HFF-Myc (cell line): ENCODE results near the gene CRADD.

Source experiments
- DNase-seq: peaks from one replicate; pipeline ENCODE4 v3.0.0-alpha.2; 2011; ENCODE audit warnings: low read depth; ENCODE audit errors: extremely low read depth
- H3K4me3 ChIP-seq: replicated peaks from 2 replicates; pipeline ENCODE4 v1.5.1; 2011; ENCODE audit warnings: low read depth, mild to moderate bottlenecking, control low read depth, low read length
- TF ChIP-seq, protein P1 (sequence below): IDR thresholded peaks from 2 replicates; pipeline ENCODE4 v1.5.1; 2012; ENCODE audit warnings: mild to moderate bottlenecking, low read depth, low read length, control low read depth; ENCODE audit errors: missing control alignments

The CRADD gene

GRCh38 chr12:93785249-93786010 is 108.3 kb downstream of the CRADD start:
- DNase-seq, result peak; percentile 91

GRCh38 chr12:93786656-93787397 is 109.7 kb downstream of the CRADD start:
- H3K4me3 ChIP-seq, result no peak overlapping the region
- TF ChIP-seq, protein P1, sequence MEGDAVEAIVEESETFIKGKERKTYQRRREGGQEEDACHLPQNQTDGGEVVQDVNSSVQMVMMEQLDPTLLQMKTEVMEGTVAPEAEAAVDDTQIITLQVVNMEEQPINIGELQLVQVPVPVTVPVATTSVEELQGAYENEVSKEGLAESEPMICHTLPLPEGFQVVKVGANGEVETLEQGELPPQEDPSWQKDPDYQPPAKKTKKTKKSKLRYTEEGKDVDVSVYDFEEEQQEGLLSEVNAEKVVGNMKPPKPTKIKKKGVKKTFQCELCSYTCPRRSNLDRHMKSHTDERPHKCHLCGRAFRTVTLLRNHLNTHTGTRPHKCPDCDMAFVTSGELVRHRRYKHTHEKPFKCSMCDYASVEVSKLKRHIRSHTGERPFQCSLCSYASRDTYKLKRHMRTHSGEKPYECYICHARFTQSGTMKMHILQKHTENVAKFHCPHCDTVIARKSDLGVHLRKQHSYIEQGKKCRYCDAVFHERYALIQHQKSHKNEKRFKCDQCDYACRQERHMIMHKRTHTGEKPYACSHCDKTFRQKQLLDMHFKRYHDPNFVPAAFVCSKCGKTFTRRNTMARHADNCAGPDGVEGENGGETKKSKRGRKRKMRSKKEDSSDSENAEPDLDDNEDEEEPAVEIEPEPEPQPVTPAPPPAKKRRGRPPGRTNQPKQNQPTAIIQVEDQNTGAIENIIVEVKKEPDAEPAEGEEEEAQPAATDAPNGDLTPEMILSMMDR, result no peak
- DNase-seq, result no peak

More at GRCh38 chr12:93785249-93786010, 108.3 kb downstream of the CRADD start:
- TF ChIP-seq, protein P1, result no peak
- no peak overlapping the region for H3K4me3 ChIP-seq

DNA sequence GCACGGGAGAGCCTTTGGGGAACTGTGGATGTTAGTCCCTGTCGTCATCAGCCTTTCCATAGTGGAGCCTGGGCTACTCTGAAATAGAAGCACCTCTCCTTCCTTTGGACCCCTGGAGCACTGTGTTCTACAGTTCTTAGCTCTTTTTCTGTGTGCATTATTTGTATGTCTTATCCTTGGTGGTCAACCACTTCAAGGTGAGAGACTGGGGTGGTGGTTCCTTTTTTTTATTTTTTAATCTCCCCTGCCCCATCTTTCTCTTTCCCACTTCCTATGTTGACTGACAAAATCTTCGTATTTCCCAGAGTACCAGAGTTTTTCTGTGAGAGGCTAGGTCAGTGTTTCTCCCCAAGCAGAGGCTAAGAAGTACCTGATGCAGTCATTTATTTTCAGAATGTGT is 111.7 kb downstream of the CRADD start:
- no peak for DNase-seq
- TF ChIP-seq, protein P1, result no peak

GRCh38 chr12:93789767-93790166 is 112.6 kb downstream of the CRADD start:
- TF ChIP-seq, protein P1, result no peak
- DNase-seq, result no peak
- H3K4me3 ChIP-seq, result no peak overlapping the region

More for the DNA sequence above, 111.7 kb downstream of the CRADD start:
- no peak overlapping the region for H3K4me3 ChIP-seq

GRCh38 chr12:93790472-93791152 is 113.4 kb downstream of the CRADD start:
- peak; percentile 63 for DNase-seq
- TF ChIP-seq, protein P1, result no peak
- H3K4me3 ChIP-seq, result no peak overlapping the region

- no peak overlapping the region for H3K4me3 ChIP-seq
- DNase-seq, result no peak
- TF ChIP-seq, protein P1, result no peak
Observed at GRCh38 chr12:93793007-93793406, 115.8 kb downstream of the CRADD start.
